ENCODE results near the gene PROM2.
"Not testable (repeated sequence)": the region's sequence is repeated elsewhere in the genome, so short reads cannot be mapped to it uniquely, and the experiment has no call there.

The PROM2 gene

GRCh38 chr2:95269036-95269680, 5.1 kb upstream of the PROM2 start:
- no peak for DNase-seq

DNA sequence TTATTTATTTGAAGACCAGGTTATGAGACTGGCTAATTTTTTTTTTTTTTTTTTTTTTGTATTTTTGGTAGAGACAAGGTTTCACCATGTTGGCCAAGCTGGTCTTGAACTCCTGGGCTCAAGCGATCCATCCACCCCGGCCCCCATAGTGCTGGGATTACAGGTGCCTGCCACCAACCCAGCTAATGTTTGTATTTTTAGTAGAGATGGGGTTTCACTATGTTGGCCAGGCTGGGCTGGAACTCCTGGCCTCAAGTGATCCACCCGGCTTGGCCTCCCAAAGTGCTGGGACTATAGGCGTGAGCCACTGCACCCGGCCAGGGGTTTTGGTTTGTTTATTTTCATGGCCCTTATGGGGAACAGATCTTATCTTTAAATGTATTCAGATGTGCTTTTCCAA, 4.5 kb upstream of the PROM2 start:
- DNase-seq: not testable (repeated sequence)

- no peak for DNase-seq
These were observed 3.6 kb upstream of the PROM2 start for GRCh38 chr2:95270541-95271081.

DNA sequence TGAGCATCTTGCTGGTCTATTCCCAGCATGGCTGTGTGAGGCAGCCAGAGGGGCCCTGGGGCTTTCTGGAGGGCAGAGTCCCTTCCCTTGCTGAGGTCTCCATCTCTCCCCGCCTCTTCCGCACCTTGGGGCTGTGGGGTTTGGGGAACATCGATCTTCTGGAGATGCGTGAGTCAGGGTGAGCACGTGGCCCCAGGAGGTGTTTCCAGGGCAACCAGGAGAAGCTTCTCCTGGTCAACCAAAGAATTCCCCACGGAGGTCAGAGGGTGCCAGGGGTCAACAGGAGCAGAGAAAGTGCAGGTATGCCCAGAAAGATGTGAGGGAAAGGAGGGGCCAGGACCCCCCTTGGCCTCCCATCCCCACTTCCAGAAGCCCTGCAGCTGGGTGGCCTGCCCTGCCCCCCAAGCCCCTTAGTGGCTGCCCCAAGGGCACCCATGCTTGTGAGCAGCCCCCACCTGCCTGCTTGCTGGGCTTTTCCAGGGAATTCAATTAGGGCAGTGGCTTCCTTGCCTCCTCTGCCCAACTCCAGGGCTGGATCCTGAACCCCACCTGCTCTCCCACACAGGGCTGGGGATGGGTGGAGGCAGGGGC, 2.8 kb upstream of the PROM2 start:
- DNase-seq: no peak

DNA sequence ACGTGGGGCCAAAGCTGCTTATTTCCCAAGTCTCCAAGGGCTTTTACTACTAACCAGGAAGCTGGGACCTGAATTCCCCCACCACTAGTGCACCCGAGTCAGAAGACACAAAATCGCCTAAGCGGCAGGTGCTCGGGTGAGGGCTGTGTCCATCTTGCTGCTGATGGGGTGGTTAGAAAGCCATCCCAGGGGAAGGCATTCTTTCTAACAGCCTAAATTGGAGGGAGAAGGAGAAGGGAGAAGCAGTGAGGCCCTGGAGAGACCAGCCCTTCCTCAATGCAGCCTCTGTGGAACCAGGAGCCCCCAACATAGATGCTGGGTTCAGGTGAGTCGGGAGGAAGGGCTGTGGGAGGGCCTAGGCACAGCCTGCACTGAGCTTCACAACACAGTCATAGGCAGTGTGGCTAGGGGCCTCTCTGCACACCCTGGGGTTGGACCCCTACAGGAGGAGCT, 1.9 kb upstream of the PROM2 start:
- DNase-seq: no peak

DNA sequence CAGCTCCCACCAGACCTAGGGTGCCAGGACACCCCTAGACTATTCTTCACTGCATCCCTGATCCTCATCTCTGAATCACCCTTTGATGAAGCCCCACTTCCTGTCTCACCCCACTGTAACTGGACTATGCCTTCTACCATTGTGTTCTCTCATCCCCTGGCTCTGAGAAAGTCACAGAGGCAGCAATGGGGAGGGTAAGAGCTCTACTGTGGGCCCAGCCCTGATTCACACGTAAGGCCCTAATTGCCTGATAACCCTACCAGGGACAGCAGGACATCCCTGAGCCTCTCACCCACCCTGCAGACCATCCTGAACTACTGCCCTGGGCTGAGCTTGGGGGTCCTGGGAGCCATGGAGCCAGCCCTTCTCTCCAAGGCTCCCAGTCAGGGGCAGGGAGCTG, 1.5 kb upstream of the PROM2 start:
- DNase-seq: no peak

- no peak for DNase-seq
These were observed 521 bp upstream of the PROM2 start for GRCh38 chr2:95273566-95274290.

- no peak for DNase-seq
These were observed 884 bp downstream of the PROM2 start for GRCh38 chr2:95275151-95275515.

DNA sequence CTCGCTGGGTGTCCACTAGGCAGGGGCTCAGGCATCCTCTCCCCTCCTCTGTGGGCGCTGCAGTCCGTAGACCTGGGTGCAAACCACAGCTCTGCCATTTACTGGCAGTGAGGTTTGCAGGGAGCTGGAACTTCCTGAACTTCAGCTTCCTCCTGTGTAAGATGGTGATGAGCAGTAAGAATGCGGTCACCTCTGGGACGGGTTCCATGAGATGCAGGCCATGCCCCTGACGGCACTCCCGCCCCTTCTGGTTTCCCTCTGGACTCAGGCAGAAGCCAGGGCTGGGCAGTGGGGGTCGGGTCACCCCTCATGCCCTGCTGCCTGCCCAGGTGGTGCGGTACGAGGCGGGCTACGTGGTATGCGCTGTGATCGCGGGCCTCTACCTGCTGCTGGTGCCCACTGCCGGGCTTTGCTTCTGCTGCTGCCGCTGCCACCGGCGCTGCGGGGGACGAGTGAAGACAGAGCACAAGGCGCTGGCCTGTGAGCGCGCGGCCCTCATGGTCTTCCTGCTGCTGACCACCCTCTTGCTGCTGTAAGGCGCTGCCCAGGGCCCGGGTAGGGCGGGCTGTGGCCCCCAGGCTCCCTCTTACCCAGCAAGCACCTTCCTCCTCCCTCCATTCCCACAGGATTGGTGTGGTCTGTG, 1.5 kb downstream of the PROM2 start:
- DNase-seq: no peak

GRCh38 chr2:95276244-95276887, 2.1 kb downstream of the PROM2 start:
- no peak for DNase-seq

GRCh38 chr2:95276888-95277245, 2.6 kb downstream of the PROM2 start:
- DNase-seq: no peak

- DNase-seq: no peak
These were observed 3.1 kb downstream of the PROM2 start for GRCh38 chr2:95277246-95277906.

DNA sequence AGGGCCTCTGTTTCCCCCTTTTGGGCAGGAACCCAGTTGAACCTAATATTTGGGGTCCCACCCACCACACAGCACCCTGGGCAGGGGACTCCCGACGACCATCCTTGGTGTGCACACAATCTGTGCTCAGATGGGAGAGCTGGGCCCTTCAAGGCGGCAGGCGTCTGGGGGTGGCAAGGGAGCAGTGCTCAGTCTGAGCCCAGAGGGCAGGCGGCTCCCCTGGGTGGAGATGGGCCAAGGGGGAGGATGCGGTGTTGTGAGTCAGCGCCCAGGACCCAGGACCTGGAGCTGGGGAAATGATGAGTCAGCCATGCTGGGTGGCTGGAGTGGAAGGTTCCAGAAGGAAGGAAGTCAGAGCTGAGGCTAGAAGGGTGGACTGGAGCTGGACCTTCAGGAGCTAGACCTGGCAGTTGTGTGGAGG, 3.8 kb downstream of the PROM2 start:
- no peak for DNase-seq

DNA sequence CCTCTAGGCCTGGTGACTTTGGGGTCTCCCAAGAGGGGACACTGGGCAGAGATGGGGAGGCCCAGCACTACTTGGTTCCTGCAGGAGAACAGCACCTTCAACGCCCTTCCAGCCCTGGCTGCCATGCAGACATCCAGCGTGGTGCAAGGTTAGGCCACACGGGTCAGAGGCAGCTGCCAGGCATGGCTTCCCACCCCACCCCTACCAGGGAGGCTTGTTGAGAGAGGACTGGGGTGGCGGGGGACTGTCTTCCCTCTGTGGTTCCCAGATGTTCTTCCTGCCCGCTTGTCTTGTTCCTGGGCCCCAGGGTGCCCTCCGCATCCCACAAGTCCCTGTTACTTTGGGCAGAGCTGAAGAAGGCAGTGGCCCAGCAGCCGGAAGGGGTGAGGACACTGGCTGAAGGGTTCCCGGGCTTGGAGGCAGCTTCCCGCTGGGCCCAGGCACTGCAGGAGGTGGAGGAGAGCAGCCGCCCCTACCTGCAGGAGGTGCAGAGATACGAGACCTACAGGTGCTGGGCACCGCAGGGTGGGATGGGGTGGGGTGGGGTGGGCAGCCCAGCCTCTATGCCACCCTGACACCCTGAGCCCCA, 4.5 kb downstream of the PROM2 start:
- DNase-seq: no peak

GRCh38 chr2:95279435-95280035, 5.3 kb downstream of the PROM2 start:
- DNase-seq: no peak

GRCh38 chr2:95281071-95281470, 6.8 kb downstream of the PROM2 start:
- no peak for DNase-seq

GRCh38 chr2:95281786-95282185, 7.5 kb downstream of the PROM2 start:
- DNase-seq: no peak

DNA sequence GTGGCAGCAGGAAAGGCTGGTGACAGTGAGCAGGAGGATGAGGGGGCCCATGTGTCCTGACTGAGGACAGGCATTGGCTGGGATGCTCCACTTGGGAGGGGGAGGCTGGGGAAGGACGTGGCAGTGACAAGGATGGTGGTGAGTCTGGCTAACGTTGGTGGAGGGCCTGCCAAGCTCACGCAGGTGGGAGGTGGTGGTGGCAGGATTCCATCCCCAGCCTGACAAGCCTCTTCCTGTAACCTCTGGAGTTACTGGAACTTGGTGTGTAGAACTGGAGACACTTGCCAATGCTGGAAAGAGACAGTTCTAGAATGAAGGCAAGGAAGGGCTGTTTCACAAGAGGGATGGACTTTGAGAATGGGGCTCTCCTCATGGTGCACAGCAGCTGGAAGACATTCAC, 8.2 kb downstream of the PROM2 start:
- no peak for DNase-seq

DNA sequence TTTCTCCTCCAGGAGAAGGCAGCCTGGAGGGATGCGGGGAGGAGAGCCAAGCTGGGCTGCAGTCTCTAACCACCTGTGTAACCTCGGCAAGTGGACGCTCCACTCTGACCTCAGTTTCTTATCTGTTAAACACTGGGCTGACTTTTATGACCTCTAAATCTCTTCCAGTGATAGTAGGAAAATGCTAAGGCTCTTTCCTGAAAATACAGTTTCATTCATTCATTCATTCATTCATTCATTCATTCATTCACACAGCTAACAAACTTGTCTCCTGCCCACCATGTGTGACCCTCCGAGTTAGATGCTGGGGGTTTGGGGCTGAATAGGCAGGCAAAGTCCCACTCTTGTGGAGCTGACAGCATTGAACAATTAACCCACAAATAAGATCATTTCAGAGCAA, 9.3 kb downstream of the PROM2 start:
- DNase-seq: no peak

DNA sequence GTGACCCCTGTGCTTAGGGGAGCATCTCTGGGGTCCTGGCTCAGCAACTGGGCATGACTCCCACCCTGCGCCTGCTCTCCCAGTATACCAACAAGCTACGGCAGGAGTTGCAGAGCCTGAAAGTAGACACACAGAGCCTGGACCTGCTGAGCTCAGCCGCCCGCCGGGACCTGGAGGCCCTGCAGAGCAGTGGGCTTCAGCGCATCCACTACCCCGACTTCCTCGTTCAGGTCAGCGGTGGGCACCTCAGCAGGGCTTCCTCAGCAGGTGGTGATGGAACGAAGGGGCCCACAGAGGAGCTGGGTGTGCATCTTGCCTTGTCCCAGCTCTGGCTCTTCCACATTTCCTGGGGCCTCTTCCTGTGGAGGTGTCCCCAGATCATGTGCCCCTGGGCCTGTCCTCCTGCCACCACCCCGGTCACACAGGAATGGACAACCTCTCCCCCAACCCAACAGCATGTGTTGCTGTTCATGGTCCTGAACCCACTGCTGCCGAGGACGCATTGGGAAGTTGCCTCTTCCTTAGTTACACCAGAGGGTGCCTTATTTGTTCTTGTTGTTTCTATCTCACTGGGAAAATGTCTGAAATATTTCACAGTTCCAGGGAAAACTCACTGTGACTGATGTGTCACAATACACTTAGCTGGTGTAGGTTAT, 10.8 kb downstream of the PROM2 start:
- DNase-seq: no peak

- DNase-seq: no peak
These were observed 11.3 kb downstream of the PROM2 start for GRCh38 chr2:95285542-95285932.
